Measurements from ENCODE around the gene B4GALT3.

- TF ChIP-seq, protein P1, sequence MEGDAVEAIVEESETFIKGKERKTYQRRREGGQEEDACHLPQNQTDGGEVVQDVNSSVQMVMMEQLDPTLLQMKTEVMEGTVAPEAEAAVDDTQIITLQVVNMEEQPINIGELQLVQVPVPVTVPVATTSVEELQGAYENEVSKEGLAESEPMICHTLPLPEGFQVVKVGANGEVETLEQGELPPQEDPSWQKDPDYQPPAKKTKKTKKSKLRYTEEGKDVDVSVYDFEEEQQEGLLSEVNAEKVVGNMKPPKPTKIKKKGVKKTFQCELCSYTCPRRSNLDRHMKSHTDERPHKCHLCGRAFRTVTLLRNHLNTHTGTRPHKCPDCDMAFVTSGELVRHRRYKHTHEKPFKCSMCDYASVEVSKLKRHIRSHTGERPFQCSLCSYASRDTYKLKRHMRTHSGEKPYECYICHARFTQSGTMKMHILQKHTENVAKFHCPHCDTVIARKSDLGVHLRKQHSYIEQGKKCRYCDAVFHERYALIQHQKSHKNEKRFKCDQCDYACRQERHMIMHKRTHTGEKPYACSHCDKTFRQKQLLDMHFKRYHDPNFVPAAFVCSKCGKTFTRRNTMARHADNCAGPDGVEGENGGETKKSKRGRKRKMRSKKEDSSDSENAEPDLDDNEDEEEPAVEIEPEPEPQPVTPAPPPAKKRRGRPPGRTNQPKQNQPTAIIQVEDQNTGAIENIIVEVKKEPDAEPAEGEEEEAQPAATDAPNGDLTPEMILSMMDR (IDR thresholded peaks at IDR 0.05): no peak
- TF ChIP-seq POLR2A (IDR thresholded peaks at IDR 0.05): no peak
Measured at GRCh38 chr1:161195171-161195570, 17.9 kb upstream of the B4GALT3 start.

Data from uterus (tissue), 2 donors.